Kidney capillary endothelial cell (primary cell): ENCODE results near the gene CEBPB.

Experiments
- DNase-seq: peaks from one replicate; pipeline ENCODE4 v3.0.0-alpha.2; 2018; ENCODE audit warnings: low spot score

The CEBPB gene

GRCh38 chr20:50229156-50229607 is 38.6 kb downstream of the CEBPB start:
- DNase-seq: no peak

GRCh38 chr20:50230184-50230583 is 39.6 kb downstream of the CEBPB start:
- no peak for DNase-seq

- DNase-seq: no peak
Observed at GRCh38 chr20:50230871-50231560, 40.4 kb downstream of the CEBPB start.

GRCh38 chr20:50231854-50232253 is 41.2 kb downstream of the CEBPB start:
- no peak for DNase-seq

GRCh38 chr20:50232651-50233324 is 42.2 kb downstream of the CEBPB start:
- no peak for DNase-seq

GRCh38 chr20:50233325-50234212 is 42.9 kb downstream of the CEBPB start:
- DNase-seq: no peak

- no peak for DNase-seq
Observed at GRCh38 chr20:50234288-50234687, 43.7 kb downstream of the CEBPB start.

- no peak for DNase-seq
Observed at GRCh38 chr20:50237349-50237748, 46.7 kb downstream of the CEBPB start.

GRCh38 chr20:50238081-50238800 is 47.6 kb downstream of the CEBPB start:
- DNase-seq: no peak

GRCh38 chr20:50240092-50240491 is 49.5 kb downstream of the CEBPB start:
- no peak for DNase-seq

- DNase-seq: no peak
Observed at GRCh38 chr20:50242178-50242514, 51.5 kb downstream of the CEBPB start.
